Activated CD4-positive, alpha-beta T cell treated with anti-CD3 and anti-CD28 coated beads, Interleukin-2, amount 50 U/mL, for 4 hours (primary cell): ENCODE results near the gene KDM3A.

ENCODE experiments used
- DNase-seq, 2 experiments: peaks; one replicate each; pipeline ENCODE4 v3.0.0-alpha.2; 2020

Gene KDM3A, protein sequence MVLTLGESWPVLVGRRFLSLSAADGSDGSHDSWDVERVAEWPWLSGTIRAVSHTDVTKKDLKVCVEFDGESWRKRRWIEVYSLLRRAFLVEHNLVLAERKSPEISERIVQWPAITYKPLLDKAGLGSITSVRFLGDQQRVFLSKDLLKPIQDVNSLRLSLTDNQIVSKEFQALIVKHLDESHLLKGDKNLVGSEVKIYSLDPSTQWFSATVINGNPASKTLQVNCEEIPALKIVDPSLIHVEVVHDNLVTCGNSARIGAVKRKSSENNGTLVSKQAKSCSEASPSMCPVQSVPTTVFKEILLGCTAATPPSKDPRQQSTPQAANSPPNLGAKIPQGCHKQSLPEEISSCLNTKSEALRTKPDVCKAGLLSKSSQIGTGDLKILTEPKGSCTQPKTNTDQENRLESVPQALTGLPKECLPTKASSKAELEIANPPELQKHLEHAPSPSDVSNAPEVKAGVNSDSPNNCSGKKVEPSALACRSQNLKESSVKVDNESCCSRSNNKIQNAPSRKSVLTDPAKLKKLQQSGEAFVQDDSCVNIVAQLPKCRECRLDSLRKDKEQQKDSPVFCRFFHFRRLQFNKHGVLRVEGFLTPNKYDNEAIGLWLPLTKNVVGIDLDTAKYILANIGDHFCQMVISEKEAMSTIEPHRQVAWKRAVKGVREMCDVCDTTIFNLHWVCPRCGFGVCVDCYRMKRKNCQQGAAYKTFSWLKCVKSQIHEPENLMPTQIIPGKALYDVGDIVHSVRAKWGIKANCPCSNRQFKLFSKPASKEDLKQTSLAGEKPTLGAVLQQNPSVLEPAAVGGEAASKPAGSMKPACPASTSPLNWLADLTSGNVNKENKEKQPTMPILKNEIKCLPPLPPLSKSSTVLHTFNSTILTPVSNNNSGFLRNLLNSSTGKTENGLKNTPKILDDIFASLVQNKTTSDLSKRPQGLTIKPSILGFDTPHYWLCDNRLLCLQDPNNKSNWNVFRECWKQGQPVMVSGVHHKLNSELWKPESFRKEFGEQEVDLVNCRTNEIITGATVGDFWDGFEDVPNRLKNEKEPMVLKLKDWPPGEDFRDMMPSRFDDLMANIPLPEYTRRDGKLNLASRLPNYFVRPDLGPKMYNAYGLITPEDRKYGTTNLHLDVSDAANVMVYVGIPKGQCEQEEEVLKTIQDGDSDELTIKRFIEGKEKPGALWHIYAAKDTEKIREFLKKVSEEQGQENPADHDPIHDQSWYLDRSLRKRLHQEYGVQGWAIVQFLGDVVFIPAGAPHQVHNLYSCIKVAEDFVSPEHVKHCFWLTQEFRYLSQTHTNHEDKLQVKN (N-terminal part only)

GRCh38 chr2:86440631-86441391 lies at the start of gene KDM3A:
TSS of gene KDM3A (plus strand) at chr2:86441371. CDS start at chr2:86442048, 677 bp downstream.
- peak; percentile 99 to 100 for DNase-seq

GRCh38 chr2:86392873-86393518 lies 48.2 kb upstream of the KDM3A start:
- DNase-seq: no peak

- DNase-seq: no peak
Measured at GRCh38 chr2:86393521-86394491, 47.4 kb upstream of the KDM3A start.

GRCh38 chr2:86396291-86396785 lies 44.8 kb upstream of the KDM3A start:
- DNase-seq: no peak

GRCh38 chr2:86397986-86398385 lies 43.2 kb upstream of the KDM3A start:
- no peak for DNase-seq

DNA sequence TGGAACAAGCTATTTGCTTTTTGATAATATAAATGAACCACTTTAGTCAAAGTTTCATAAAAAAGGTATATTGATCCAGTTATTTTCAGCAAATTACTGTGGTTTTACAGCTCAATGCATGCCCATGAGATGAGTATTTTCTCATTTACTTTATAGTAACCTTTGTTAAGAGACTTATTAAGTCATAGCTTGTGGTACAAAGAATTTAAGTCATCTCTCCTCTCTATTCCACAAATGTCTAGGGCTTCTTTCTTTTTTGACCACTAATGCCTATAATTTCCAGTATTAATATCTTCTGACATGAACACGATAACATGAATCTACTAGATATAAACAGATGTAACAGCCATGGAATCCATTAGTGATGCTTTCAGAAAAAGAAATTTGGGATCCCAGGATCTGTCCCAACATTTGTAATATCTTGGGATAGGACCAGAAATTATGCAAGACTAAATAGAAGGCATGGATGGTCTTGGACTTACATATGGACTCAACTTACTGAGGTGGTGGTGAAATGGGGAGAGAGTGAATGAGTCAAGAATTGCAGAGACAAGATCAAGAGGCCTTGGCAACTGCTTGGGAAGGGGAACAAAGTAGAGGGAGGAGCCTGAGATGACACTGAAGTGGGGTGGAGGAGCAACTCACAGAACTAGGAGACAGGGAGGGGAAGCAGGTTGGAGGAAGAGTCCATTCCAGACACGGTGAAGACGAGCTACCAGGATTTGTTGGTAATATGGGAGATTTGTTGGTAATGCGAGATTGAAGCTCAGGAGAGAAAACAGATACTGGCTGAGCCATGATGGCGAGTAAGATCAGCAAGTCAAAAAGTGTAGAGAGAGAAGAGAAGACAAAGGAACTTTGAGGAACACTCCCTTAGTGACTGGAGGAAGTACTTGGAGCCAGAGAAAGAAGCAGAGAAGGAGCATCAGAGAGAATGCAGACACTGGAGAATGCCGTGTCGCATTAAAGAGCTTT lies 42.4 kb upstream of the KDM3A start:
- DNase-seq: no peak

DNA sequence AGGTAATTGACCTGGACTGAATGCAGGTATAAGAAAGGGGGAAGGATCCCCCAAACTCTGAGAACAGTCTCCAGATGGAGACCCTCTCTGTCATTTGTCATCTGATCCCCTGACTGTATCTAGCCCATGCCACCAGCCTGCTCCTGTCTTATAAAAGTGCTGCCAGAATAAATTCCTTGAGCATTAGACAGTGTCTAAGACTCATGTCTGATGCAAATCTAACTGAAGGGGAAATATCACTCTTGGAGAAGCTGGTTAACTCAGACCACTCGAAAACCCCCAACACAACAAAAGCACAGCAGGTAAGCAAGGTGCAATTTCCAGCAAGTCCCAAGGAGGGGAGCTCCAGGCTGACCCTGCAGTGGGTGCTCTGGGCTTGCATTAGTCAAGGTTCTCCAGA lies 40.9 kb upstream of the KDM3A start:
- DNase-seq: no peak

DNA sequence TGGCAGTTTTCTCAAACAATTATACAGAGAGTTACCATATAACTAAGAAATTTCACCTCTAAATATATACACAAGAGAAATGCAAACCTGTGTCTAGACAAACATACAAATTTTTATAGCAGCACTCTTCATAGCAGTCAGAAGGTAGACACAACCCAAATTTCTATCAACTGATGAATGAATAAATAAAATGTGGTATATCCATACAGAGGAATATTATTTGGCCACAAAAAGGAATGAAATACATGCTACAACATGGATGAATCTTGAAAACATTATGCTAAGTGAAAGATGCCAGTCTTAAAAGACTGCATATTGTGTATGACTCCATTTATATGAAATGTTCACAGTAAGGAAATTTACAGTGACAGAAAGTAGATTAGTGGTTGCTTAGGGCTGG lies 30.6 kb upstream of the KDM3A start:
- no peak for DNase-seq

DNA sequence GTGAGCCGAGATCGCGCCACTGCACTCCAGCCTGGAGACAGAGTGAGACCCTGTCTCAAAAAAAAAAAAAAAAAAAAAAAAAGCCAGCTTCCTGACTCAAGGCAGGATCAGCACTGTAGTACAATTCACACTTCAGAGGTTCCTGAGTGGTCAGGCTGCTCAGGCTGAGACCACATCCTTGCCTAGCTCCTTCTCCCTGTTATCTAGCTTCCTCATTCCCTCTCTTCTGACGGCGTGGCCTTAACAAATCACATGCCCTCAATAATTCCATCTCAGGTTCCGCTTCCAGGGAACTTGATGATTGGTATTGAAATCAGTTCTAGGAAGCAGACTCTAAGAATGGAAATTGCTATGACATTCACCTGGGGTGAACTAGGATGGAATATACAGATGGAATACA lies 29.8 kb upstream of the KDM3A start:
- DNase-seq: no peak

GRCh38 chr2:86412007-86412406 lies 29.2 kb upstream of the KDM3A start:
- DNase-seq: no peak

DNA sequence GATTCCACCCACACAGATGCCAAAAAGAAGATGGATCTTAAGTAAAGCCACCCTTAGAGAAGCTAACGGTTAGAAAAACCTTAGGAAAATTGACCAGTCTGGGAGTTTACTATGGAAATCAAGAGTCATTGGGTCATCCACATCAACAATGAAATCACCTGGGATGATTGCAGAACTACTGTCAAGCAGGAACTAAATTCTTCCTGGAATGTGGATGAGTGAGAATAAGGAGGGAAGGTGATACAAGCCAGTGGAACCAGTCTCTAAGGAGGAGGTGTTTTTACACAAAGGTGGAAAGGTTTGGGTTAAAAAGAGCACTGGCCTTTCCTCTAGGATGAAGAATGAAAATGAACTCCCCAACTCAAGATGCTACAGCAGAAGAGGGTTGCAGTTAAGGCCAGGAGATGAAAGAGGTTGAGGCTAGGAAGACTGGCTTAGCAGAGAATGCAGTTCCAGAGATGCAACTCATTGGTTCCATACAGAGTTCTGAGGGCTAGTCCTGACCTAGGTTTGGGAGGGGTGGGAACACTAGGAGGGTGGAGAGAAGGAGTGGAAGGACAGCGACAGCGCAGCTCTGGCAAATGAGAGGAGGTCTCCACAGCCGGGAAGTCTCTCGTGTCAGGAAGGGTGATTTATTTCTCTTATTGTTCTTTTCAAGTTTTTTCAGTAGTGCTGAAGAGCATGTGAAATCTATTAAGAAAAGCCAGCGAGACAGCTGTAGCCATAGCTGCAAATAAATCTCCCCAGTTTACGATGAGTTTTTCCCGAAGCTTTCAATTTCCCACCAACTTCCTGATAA lies 27.7 kb upstream of the KDM3A start:
- no peak for DNase-seq

GRCh38 chr2:86414996-86415395 lies 26.2 kb upstream of the KDM3A start:
- no peak for DNase-seq

- DNase-seq: no peak
Measured at GRCh38 chr2:86416146-86416545, 25.0 kb upstream of the KDM3A start.

DNA sequence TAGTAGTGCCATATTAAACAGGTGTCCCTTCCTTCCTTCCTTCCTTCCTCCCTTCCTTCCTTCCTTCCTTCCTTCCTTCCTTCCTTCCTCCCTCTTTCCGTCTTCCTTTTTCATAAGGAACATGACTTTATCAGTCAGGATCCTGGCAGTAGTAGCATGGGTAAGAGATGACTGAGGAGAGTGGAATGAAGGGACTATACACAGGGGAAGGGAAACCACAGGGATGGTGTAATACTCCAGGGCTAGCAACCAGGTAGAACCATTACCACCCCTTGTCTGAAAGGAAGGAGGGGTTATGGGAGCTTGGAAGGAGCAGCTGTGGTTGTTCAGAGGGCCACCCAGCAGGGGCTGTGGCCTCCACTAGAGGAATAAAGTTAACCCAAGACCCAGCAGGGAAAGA lies 23.2 kb upstream of the KDM3A start:
- DNase-seq: no peak

DNA sequence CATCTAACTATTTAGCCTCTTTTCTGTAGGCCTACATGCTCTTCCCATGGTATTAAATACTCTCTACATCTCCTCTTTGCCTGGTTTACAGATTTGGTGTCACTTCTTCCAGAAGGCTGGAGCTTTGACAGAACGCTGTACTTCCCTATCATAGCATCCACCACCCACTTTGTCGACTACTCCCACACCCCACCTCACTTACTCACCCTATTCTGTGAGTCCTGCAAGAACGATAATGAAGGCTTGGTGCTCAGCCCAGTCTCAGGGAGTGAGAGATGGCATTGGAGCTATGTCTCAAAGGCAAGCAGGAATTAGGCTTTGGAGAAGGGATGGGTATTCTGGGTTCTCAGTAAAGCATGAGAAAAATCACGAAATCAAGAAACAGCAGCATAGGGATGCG lies 20.3 kb upstream of the KDM3A start:
- DNase-seq: no peak

- DNase-seq: no peak
Measured at GRCh38 chr2:86426271-86426670, 14.9 kb upstream of the KDM3A start.

- DNase-seq: no peak
Measured at GRCh38 chr2:86429335-86429734, 11.8 kb upstream of the KDM3A start.

DNA sequence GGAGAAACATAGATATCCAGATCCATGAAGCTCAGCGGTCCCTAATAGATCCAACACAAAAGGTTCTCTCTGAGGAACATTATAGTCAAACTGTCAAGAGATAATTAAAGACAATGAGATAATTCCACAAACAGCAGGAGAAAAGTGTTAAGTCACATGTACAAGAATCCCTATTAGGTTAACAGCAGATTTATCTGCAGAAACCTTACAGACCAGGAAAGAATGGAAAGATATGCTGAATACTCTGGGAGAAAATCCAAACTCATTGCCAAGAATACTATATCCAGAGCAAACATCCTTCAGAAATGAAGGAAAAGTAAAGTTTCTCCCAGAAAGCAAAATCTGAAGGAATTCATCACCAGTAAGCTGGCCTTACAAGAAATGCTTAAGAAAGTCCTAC lies 10.8 kb upstream of the KDM3A start:
- no peak for DNase-seq
